NOMO-1 (cell line): Measurements from ENCODE around the gene KCNC3.
A peak's percentile ranks its signal among the peaks of the same experiment; 100 is the strongest.

Experiments
- DNase-seq, 2 experiments: peaks; one replicate each; lab custom pipeline; 2025; ENCODE audit not compliant: unreplicated experiment in 2 of 2; lab: John Stamatoyannopoulos, UW

KCNC3 gene

GRCh38 chr19:50312967-50313811 is 16.0 kb downstream of the KCNC3 start:
- no peak for DNase-seq

GRCh38 chr19:50311723-50312635 is 17.2 kb downstream of the KCNC3 start:
- DNase-seq = peak in 1 of 2 experiments; percentile 8

DNA sequence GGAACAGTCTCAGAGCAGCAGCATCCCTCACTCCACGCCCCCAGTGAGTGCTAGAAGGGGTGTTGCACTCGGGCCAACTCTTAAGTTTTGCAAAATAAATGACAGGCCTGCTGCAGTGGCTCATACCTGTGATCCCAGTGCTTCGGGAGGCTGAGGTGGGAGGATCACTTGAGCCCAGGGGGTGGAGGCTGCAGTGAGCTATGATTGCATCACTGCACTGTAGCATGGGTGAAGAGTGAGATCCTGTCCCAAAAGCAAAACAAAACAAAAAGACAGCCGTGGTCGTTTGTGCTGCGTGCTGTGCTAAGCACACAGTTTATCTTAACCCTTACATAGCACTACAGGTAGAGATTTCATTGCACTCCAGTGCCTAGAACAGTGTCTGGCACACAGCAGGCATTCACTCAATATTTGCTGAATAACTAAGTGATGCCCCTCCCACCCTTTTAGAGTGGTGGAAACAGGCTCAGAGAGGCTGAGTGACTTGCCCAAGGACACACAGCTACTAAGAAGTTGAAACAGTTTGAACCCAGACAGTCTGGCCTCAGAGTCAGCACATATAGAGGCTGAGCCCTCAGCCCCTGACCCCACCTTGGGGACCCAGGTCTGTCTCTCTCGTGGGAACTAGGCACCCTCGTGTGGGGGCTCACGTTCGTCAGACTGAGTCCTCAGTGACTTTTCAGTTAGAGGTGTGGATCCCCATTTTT is 18.3 kb downstream of the KCNC3 start:
- DNase-seq = no peak

DNA sequence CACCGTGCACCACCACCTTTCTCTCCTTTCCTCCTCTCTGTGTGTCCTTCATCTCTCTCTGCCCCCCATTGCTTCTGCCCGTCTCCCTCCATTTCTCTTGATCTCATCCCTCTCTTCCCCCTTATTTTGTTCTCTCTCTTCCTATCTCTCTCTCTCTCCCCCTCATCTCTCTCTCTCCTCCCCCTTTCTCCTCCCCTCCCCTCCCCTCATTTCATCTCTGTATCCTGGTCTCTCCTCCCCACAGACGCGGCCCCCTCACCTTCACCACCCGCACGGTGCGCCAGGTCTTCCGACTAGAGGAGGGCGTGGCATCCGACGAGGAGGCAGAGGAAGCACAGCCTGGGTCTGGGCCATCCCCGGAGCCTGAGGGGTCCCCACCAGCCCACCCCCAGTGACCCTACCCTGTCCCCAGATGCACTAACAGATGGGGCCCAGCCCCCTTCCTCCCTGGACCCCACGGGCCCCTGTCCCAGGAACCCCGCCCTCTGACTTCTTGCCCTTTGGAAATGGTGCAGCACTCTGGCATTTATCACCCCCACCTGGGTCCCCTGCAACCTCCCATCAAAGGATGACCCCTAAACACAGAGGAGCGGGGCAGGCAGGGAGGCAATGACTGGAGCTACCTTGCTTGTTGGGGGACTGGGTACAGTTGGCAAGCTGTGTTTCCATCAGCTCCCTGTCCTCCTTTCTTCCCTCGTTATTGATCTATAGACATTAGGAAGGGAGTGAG is 19.6 kb downstream of the KCNC3 start:
- no peak for DNase-seq

GRCh38 chr19:50308991-50309390 is 20.2 kb downstream of the KCNC3 start:
- no peak for DNase-seq

DNA sequence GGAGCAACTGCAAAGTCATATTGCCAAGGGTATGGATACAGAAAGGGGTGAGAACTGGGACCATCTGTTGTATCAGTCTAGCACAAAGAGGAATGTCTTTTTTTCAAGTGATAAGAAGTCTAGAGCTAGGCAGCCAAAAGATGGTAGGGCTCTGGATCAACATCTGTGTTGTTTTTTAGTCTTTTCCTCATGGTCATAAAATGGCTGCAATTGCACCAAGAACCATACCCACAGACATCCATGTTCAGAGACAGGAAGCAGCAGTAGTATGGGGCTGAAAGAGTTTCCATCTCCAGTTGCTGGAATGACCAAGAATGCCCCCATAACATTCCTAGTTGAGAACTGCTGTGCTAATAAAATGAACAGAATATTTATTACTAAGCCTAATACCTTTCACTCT is 25.6 kb downstream of the KCNC3 start:
- DNase-seq = no peak

DNA sequence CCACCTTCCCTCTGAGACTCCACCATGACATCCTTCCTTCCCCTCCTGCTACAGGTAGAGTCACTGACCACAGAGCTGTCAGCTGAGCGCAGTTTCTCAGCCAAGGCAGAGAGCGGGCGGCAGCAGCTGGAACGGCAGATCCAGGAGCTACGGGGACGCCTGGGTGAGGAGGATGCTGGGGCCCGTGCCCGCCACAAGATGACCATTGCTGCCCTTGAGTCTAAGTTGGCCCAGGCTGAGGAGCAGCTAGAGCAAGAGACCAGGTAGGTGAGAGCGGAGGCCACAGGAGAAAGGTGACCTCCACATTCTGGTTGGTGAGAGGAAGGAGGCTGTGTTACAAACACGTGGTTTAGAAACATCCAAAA is 27.6 kb downstream of the KCNC3 start:
- DNase-seq = no peak

GRCh38 chr19:50300814-50301606 is 28.2 kb downstream of the KCNC3 start:
- peak; percentile 17 to 40 for DNase-seq

DNA sequence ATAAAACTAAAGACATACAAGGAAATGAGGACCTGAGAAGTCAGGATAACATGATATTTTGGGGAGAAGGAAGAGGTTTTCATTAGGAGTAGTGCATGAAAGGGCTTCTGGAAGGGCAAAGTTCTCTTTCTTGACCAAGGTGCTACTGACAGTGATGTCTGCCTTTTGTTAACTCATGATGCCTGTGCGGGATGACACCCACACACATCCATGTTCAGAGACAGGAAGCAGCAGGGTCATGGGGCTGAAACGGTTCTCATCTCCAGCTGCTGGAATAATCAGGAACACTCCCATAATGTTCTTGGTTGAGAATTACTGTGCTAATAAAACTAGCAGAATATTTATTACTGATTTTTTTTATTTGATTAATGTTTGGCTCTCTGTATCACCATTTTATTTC is 29.1 kb downstream of the KCNC3 start:
- DNase-seq = no peak

GRCh38 chr19:50293263-50294004 is 35.7 kb downstream of the KCNC3 start:
- DNase-seq = no peak

DNA sequence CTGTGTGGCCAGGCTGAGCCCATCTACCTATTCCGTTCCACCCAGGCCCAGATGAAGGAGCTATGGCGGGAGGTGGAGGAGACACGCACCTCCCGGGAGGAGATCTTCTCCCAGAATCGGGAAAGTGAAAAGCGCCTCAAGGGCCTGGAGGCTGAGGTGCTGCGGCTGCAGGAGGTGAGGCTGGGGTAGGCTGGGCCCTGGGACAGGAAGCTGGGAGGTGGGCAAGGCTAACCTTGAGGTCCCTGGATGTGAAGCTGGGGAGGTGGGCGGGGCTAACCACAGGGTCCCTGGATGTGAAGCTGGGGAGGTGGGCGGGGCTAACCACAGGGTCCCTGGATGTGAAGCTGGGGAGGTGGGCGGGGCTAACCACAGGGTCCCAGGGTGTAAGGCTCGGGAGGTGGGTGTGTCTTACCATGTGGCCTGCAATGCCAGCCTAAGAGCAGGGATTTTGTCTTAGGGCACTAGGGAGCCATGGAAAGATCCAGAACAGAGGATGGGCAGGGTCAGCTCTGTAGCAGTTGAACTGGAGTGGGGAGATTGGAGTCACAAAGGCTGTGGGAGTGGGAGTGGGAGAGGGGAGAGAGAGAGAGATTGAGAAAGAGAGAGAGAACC is 36.9 kb downstream of the KCNC3 start:
- DNase-seq = no peak

- no peak for DNase-seq
These were observed 38.4 kb downstream of the KCNC3 start for GRCh38 chr19:50290775-50291174.

DNA sequence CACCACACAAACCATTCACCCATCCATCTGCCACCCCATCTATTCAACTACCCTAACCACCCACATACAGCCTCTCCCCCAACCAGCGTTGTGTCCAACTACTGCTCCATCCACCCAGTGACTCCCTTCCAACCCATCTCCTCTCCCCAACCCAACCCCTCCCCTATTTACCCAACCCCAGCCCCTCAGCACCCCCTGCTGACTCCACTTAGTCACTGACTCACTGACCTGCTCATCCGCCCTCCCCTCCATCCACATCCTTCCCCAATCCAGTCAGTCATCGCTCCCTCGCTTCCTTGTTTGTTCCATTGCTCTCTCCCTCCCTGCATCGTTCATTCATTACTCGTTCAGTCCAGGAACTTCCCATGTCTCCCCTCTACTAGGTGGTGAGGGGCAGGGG is 39.2 kb downstream of the KCNC3 start:
- DNase-seq = no peak

DNA sequence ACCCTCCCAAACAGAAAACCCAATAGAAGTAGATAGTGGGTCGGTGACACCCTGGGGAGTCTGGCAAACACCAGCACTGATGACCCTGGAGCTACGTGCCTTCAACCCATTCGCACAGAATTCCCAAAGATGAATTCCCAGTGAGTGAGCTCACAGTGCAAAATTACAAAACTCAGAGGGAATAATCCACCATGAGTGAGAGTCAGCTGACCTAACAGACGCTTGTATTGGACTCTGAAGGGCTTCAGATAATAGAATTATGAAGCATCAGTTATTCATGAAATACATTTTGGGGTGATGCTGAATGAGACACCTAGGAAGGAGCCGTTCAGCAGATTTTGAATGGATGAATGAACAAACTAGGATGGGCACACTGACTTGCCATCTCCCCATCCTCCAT is 40.2 kb downstream of the KCNC3 start:
- no peak for DNase-seq

DNA sequence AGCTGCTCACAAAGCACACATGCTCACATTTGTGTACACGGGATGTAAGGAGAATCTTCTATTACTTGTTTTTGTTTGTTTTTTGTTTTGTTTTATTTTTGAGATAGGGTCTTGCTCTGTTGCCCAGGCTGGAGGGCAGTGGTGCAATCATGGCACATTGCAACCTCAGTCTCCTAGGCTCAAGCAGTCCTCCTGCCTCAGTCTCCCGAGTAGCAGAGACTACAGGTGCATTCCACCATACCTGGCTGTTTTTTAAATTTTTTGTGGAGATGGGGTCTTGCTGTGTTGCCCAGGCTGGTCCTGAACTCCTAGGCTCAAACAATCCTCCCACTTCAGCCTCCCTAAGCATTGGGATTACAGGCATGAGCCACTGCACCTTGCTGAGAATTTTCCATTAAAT is 41.8 kb downstream of the KCNC3 start:
- no peak for DNase-seq

GRCh38 chr19:50286443-50286842 is 42.7 kb downstream of the KCNC3 start:
- no peak for DNase-seq

DNA sequence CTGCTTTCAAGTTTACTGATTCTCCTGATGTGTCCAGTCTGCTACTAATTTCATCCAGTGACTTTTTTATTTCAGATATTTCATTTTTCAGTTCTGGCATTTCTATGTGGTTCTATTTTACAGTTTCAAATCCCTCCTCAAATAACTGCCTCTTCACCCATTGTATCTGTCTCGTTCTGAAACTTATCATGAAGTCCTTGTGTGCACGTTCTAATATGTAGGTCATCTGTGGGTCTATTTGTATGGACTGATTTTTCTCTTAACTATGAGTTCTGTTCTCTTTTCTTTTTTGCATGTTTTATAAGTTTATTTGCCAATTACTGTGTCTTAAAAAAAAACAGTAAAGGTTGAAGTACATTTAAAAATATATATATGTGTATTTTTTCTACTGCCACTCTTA is 43.3 kb downstream of the KCNC3 start:
- no peak for DNase-seq

GRCh38 chr19:50281491-50281890 is 47.7 kb downstream of the KCNC3 start:
- DNase-seq = no peak

DNA sequence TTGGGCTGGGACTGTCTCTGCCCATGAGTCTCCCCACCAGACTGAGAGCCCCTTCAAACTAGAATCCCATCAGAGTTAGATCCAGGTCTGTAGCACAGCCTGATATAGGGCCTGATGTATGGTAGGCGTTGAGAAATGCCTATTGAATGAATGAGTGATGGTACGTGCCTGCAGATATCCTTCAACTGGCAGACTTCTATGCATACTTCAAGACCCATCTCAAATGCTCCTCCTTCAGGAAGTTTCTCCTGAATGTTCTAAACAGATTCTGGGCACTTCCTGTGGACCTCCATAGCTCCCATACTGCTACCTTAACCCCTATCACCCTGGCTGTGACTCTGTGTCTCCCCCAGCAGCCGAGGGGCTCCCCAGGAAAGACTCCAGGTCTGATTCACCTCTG is 48.2 kb downstream of the KCNC3 start:
- DNase-seq = no peak
